ENCODE measurements around the gene TARS2. TPM values are rescaled to one million over a fixed set of nuclear protein-coding genes. Genes with fewer than 3 reads are reported as not detected.
A peak's percentile ranks its signal among the peaks of the same experiment; 100 is the strongest.

Gene TARS2
- total RNA-seq, 2 experiments from 2014 or later: 29.8 to 33.7 TPM

DNA sequence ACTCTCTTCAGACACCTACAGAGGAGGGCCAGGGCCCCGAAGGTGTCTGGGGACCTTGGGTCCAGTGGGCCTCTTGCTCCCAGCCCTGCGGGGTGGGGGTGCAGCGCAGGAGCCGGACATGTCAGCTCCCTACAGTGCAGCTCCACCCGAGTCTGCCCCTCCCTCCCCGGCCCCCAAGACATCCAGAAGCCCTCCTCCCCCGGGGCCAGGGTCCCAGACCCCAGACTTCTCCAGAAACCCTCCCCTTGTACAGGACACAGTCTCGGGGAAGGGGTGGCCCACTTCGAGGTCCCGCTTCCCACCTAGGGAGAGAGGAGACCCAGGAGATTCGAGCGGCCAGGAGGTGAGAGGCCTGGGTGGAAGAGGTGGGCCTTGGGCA is 65.7 kb downstream of the TARS2 start:
- Mint-ChIP-seq H3K4me3 (no peak overlapping the region), H3K4me1 (ENCODE audit: low read depth) (peaks cover 36% of the 10 kb centered on the region), H3K36me3 (ENCODE audit: low read depth) (no peaks in the 10 kb centered on the region), H3K9me3 (ENCODE audit: insufficient read depth) (no peaks in the 10 kb centered on the region), H3K27ac (peak overlapping the region; percentile 25), H3K27me3 (ENCODE audit: low read depth) (peaks cover 17% of the 10 kb centered on the region)
- ChIA-PET POLR2A (interaction anchor here (0.8 to 1.3 kb wide), 3 partner anchors 7 to 26 kb away, joined by 3 to 5 read pairs (median 4); no protein-coding TSS in a partner anchor), CTCF (interaction anchor here (2.7 kb wide), 1 partner anchor 297 kb away, joined by 7 read pairs; no protein-coding TSS in a partner anchor)
- no peak for DNase-seq
- ATAC-seq: no peak

DNA sequence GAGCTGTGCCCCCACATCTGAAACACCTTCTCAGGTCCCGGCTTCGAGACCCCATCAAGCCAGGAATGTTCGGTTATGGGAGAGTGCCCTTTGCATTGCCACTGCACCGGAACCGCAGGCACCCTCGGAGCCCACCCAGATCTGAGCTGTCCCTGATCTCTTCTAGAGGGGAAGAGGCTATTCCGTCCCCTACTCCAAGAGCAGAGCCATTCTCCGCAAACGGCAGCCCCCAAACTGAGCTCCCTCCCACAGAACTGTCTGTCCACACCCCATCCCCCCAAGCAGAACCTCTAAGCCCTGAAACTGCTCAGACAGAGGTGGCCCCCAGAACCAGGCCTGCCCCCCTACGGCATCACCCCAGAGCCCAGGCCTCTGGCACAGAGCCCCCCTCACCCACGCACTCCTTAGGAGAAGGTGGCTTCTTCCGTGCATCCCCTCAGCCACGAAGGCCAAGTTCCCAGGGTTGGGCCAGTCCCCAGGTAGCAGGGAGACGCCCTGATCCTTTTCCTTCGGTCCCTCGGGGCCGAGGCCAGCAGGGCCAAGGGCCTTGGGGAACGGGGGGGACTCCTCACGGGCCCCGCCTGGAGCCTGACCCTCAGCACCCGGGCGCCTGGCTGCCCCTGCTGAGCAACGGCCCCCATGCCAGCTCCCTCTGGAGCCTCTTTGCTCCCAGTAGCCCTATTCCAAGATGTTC is 66.3 kb downstream of the TARS2 start:
- H3K9me3 Mint-ChIP-seq (ENCODE audit: insufficient read depth): no peaks in the 10 kb centered on the region
- H3K27ac Mint-ChIP-seq: no peak overlapping the region
- no peaks in the 10 kb centered on the region for H3K36me3 Mint-ChIP-seq (ENCODE audit: low read depth)
- CTCF ChIA-PET: no interaction called here
- peaks cover 14% of the 10 kb centered on the region for H3K27me3 Mint-ChIP-seq (ENCODE audit: low read depth)
- DNase-seq: no peak
- H3K4me3 Mint-ChIP-seq: no peak overlapping the region
- peaks cover 34% of the 10 kb centered on the region for H3K4me1 Mint-ChIP-seq (ENCODE audit: low read depth)
- no peak for ATAC-seq
- POLR2A ChIA-PET: interaction anchor here (0.8 to 1.4 kb wide), 3 partner anchors 8 to 26 kb away, joined by 3 to 4 read pairs (median 4); partner anchors contain the start of gene MCL1

GRCh38 chr1:150554086-150554452 is 66.8 kb downstream of the TARS2 start:
- ChIA-PET CTCF (no interaction called here), POLR2A (interaction anchor here (1.4 kb wide), 1 partner anchor 26 kb away, joined by 4 read pairs; the partner anchor contains the start of gene MCL1)
- DNase-seq: no peak
- ATAC-seq: no peak
- Mint-ChIP-seq H3K4me1 (ENCODE audit: low read depth) (peaks cover 33% of the 10 kb centered on the region), H3K9me3 (ENCODE audit: insufficient read depth) (no peaks in the 10 kb centered on the region), H3K27ac (no peak overlapping the region), H3K36me3 (ENCODE audit: low read depth) (no peaks in the 10 kb centered on the region), H3K4me3 (no peak overlapping the region), H3K27me3 (ENCODE audit: low read depth) (peaks cover 14% of the 10 kb centered on the region)

DNA sequence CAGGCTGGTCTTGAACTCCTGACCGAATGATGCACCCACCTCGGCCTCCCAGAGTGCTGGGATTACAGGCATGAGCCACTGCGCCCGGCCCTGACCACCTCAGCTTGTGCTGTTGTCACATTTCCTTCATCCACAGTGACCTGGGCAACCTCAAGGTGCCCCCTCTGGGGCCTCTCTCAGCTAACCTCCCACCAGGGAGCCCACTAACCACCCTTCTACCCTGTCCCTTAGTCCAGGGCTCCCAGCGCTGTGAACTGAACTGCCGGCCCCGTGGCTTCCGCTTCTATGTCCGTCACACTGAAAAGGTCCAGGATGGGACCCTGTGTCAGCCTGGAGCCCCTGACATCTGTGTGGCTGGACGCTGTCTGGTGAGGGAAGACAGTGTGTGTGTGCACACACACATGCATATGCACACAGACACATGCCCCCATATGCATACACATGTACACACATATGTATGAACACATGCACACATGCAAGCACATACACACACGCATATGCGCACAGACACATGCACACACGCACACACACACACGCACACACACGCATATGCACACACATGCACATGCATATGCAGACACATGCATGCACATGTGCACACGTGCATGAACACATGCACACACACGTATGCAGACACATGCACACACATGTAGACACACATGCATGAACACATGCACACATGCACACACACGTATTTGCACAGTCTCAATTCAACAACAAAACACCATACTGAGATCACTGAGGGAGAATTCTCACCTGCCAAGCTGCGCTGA is 68.2 kb downstream of the TARS2 start:
- Mint-ChIP-seq H3K27ac (no peak overlapping the region), H3K9me3 (ENCODE audit: insufficient read depth) (no peaks in the 10 kb centered on the region), H3K4me3 (no peak overlapping the region), H3K4me1 (ENCODE audit: low read depth) (peaks cover 34% of the 10 kb centered on the region), H3K36me3 (ENCODE audit: low read depth) (no peaks in the 10 kb centered on the region), H3K27me3 (ENCODE audit: low read depth) (peaks cover 8% of the 10 kb centered on the region)
- CTCF ChIA-PET: interaction anchor here (0.7 kb wide), 1 partner anchor 74 kb away, joined by 3 read pairs; the partner anchor contains the start of gene ENSA
- POLR2A ChIA-PET: no interaction called here
- DNase-seq (no peak), ATAC-seq (no peak)

DNA sequence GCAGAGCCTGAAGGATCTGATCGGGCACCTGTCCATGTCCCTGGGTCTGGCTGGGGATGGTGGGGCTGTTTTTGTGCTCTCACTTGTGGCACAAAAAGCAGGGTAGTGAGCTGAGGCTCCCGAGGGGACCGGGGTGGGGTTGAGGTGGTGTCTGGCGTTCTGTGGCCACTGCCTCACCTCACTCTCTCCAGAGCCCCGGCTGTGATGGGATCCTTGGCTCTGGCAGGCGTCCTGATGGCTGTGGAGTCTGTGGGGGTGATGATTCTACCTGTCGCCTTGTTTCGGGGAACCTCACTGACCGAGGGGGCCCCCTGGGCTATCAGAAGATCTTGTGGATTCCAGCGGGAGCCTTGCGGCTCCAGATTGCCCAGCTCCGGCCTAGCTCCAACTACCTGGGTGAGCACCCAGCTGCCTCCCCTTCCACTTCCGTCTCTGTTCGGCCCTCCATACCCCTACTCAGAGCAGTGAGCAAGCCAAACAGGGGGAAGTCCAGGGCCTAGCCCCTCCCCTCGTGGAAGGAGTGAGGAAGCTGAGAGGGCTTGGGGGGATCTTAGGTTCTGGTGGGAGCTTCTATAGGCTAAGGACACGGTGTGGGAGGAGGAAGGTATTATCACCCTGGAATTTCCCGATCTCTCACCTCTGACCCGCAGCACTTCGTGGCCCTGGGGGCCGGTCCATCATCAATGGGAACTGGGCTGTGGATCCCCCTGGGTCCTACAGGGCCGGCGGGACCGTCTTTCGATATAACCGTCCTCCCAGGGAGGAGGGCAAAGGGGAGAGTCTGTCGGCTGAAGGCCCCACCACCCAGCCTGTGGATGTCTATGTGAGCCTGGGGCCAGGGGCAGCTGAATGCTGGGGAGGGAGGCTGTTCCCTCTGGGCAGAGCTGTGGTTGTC is 69.0 kb downstream of the TARS2 start:
- no peak for ATAC-seq
- CTCF ChIA-PET: interaction anchor here (0.7 to 0.9 kb wide), 2 partner anchors 24 to 73 kb away, joined by 3 read pairs; partner anchors contain the start of gene ENSA
- H3K9me3 Mint-ChIP-seq (ENCODE audit: insufficient read depth): no peaks in the 10 kb centered on the region
- H3K4me3 Mint-ChIP-seq: no peak overlapping the region
- POLR2A ChIA-PET: interaction anchor here (16.0 kb wide), 1 partner anchor 20 kb away, joined by 1108 read pairs; the partner anchor contains the start of gene MCL1
- peaks cover 5% of the 10 kb centered on the region for H3K27me3 Mint-ChIP-seq (ENCODE audit: low read depth)
- peaks cover 34% of the 10 kb centered on the region for H3K4me1 Mint-ChIP-seq (ENCODE audit: low read depth)
- H3K27ac Mint-ChIP-seq: no peak overlapping the region
- no peaks in the 10 kb centered on the region for H3K36me3 Mint-ChIP-seq (ENCODE audit: low read depth)
- no peak for DNase-seq

GRCh38 chr1:150557065-150557600 is 69.9 kb downstream of the TARS2 start:
- DNase-seq (no peak), ATAC-seq (no peak)
- CTCF ChIA-PET: interaction anchor here (0.9 to 9.3 kb wide), 2 partner anchors 25 to 65 kb away, joined by 3 to 386 read pairs; partner anchors contain the start of gene ENSA
- Mint-ChIP-seq H3K27ac (no peak overlapping the region), H3K27me3 (ENCODE audit: low read depth) (peaks cover 3% of the 10 kb centered on the region), H3K9me3 (ENCODE audit: insufficient read depth) (no peaks in the 10 kb centered on the region), H3K4me1 (ENCODE audit: low read depth) (peaks cover 32% of the 10 kb centered on the region), H3K36me3 (ENCODE audit: low read depth) (no peaks in the 10 kb centered on the region), H3K4me3 (no peak overlapping the region)
- POLR2A ChIA-PET: interaction anchor here (16.0 kb wide), 1 partner anchor 19 kb away, joined by 1108 read pairs; the partner anchor contains the start of gene MCL1

Small RNAs within 50 kb of the gene (microRNA-seq; reads per million reads assigned to microRNA genes)
- not detected for gene MIR4257
- gene MIR6878: not detected

Other genes with a start within 250 kb of the TARS2 start
- not detected for gene CA14, start 229.6 kb upstream of the TARS2 start, total RNA-seq
- gene APH1A, start 218.4 kb upstream of the TARS2 start, total RNA-seq: 100 to 1,000 TPM; 128 to 132 TPM
- gene C1orf54, start 214.6 kb upstream of the TARS2 start, total RNA-seq: 1 to 10 TPM; 2.5 to 4.0 TPM
- 1 to 10 TPM; 2.0 to 2.3 TPM for gene CIART, start 204.9 kb upstream of the TARS2 start, total RNA-seq
- 10 to 100 TPM; 69.9 to 71.2 TPM for gene MRPS21, start 193.6 kb upstream of the TARS2 start, total RNA-seq
- 10 to 100 TPM; 77.7 to 79.7 TPM for gene PRPF3, start 165.9 kb upstream of the TARS2 start, total RNA-seq
- gene RPRD2, start 123.3 kb upstream of the TARS2 start, total RNA-seq: 10 to 100 TPM; 29.5 to 32.5 TPM
- under 1 TPM; 0.71 to 0.78 TPM for gene ECM1, start 20.7 kb downstream of the TARS2 start, total RNA-seq
- gene FALEC, start 28.3 kb downstream of the TARS2 start, total RNA-seq: not detected
- gene ADAMTSL4, start 62.0 kb downstream of the TARS2 start, total RNA-seq: not detected
- gene MCL1, start 92.2 kb downstream of the TARS2 start, total RNA-seq: 100 to 1,000 TPM; 249 to 261 TPM
- 100 to 1,000 TPM; 208 to 214 TPM for gene ENSA, start 142.2 kb downstream of the TARS2 start, total RNA-seq
- 10 to 100 TPM; 19.4 to 21.2 TPM for gene GOLPH3L, start 209.7 kb downstream of the TARS2 start, total RNA-seq
- under 1 TPM in 1 of 2 experiments, not detected in 1; 0.40 TPM for gene HORMAD1, start 233.5 kb downstream of the TARS2 start, total RNA-seq

Measured in activated CD8-positive, alpha-beta T cell treated with anti-CD3 and anti-CD28 coated beads, Interleukin-2, amount 10 ng/mL, durations not matched to agents 7 days and 5 days (primary cell).